Neural progenitor cell (in vitro differentiated cells): ENCODE results near the gene VWF. TPM values are rescaled to one million over a fixed set of nuclear protein-coding genes. Genes with fewer than 3 reads are reported as not detected.
A peak's percentile ranks its signal among the peaks of the same experiment; 100 is the strongest.

Experiments used
- DNase-seq: peaks from one replicate; pipeline ENCODE4 v3.0.0-alpha.2; 2016; ENCODE audit warnings: low spot score
- H2AFZ ChIP-seq: fragments of 200-600 bp; sonication (generic); replicated peaks from 2 replicates; pipeline ENCODE4 v1.6.1; 2016; ENCODE audit warnings: antibody characterized with exemption
- H3F3A ChIP-seq: fragments of 200-600 bp; sonication (generic); 2 replicates; pipeline ENCODE4 v1.6.1; 2016; ENCODE audit warnings: antibody characterized with exemption, low read depth
- H3K27ac ChIP-seq: fragments of 200-600 bp; sonication (generic); 2 replicates; pipeline ENCODE4 v1.5.1; 2016; ENCODE audit warnings: mild to moderate bottlenecking
- H3K27me3 ChIP-seq: fragments of 200-600 bp; sonication (generic); 2 replicates; pipeline ENCODE4 v1.6.1; 2016; ENCODE audit warnings: mild to moderate bottlenecking, moderate library complexity
- H3K36me3 ChIP-seq: fragments of 200-600 bp; sonication (generic); 2 replicates; pipeline ENCODE4 v1.5.1; 2016
- H3K4me1 ChIP-seq: fragments of 200-600 bp; sonication (generic); 2 replicates; pipeline ENCODE4 v1.6.1; 2016; ENCODE audit warnings: mixed run types
- H3K4me2 ChIP-seq: fragments of 200-600 bp; sonication (generic); 2 replicates; pipeline ENCODE4 v1.6.1; 2016
- H3K4me3 ChIP-seq: fragments of 200-600 bp; sonication (generic); 2 replicates; pipeline ENCODE4 v1.5.1; 2016
- H3K79me2 ChIP-seq: fragments of 200-600 bp; sonication (generic); 2 replicates; pipeline ENCODE4 v1.6.1; 2016; ENCODE audit warnings: low read depth
- H3K9ac ChIP-seq: fragments of 200-600 bp; sonication (generic); 2 replicates; pipeline ENCODE4 v1.6.1; 2016
- H3K9me3 ChIP-seq: fragments of 200-600 bp; sonication (generic); 2 replicates; pipeline ENCODE4 v1.5.1; 2016; ENCODE audit warnings: low read depth
- H4K20me1 ChIP-seq: fragments of 200-600 bp; sonication (generic); 2 replicates; pipeline ENCODE4 v1.6.1; 2016; ENCODE audit warnings: low read depth
- H3K27ac Mint-ChIP-seq: 3 replicates; pipeline ENCODE4 v1.8.0; 2021; ENCODE audit warnings: mixed read lengths
- H3K27me3 Mint-ChIP-seq: 2 replicates; pipeline ENCODE4 v1.8.0; 2022; ENCODE audit warnings: low read depth, mild to moderate bottlenecking, inconsistent platforms, moderate library complexity, mixed read lengths; ENCODE audit not compliant: insufficient read depth
- H3K36me3 Mint-ChIP-seq: 3 replicates; pipeline ENCODE4 v1.8.0; 2021; ENCODE audit warnings: mixed read lengths
- H3K4me1 Mint-ChIP-seq: 3 replicates; pipeline ENCODE4 v1.8.0; 2021; ENCODE audit warnings: mixed read lengths
- H3K4me3 Mint-ChIP-seq: 3 replicates; pipeline ENCODE4 v1.8.0; 2021; ENCODE audit warnings: mild to moderate bottlenecking, moderate library complexity, mixed read lengths
- H3K9me3 Mint-ChIP-seq: 3 replicates; pipeline ENCODE4 v1.8.0; 2020; ENCODE audit warnings: mixed read lengths
- EZH2 ChIP-seq: fragments of 200-600 bp; sonication (generic); IDR thresholded peaks from 2 replicates; pipeline ENCODE4 v1.6.1; 2017; ENCODE audit warnings: antibody characterized with exemption, mild to moderate bottlenecking, moderate library complexity
- EZH2phosphoT487 ChIP-seq: fragments of 200-600 bp; sonication (generic); IDR thresholded peaks from 2 replicates; pipeline ENCODE4 v1.6.1; 2017; ENCODE audit warnings: antibody characterized with exemption
- total RNA-seq: library from RNA; depleted of rRNA; stranded (reverse); fragments of >200 nt; gene quantifications from 2 replicates; pipeline ENCODE4 v1.2.3, GENCODE V29; 2015; ENCODE audit warnings: low replicate concordance
- TF ChIP-seq, protein P1 (sequence below): fragments of 200-600 bp; sonication (generic); IDR thresholded peaks from 2 replicates; pipeline ENCODE4 v1.5.1; 2017; ENCODE audit warnings: antibody characterized with exemption, mild to moderate bottlenecking

VWF gene
- total RNA-seq, 1 donor from 2014 or later = 8.0 TPM

GRCh38 chr12:6082613-6083012 is 41.9 kb downstream of the VWF start:
- Histone ChIP-seq H2AFZ (no peak overlapping the region), H4K20me1 (no peaks in the 10 kb centered on the region), H3K4me3 (no peak overlapping the region), H3K9ac (no peak overlapping the region), H3K27me3 (no peaks in the 10 kb centered on the region), H3K79me2 (no peaks in the 10 kb centered on the region), H3K4me2 (no peak overlapping the region), H3K36me3 (no peaks in the 10 kb centered on the region), H3F3A (peaks cover 27% of the 10 kb centered on the region), H3K4me1 (peaks cover 23% of the 10 kb centered on the region), H3K27ac (no peak overlapping the region), H3K9me3 (no peaks in the 10 kb centered on the region)
- no peak overlapping the region for H3K27ac Mint-ChIP-seq
- H3K4me3 Mint-ChIP-seq = no peak overlapping the region
- no peaks in the 10 kb centered on the region for H3K9me3 Mint-ChIP-seq
- TF ChIP-seq, protein P1, sequence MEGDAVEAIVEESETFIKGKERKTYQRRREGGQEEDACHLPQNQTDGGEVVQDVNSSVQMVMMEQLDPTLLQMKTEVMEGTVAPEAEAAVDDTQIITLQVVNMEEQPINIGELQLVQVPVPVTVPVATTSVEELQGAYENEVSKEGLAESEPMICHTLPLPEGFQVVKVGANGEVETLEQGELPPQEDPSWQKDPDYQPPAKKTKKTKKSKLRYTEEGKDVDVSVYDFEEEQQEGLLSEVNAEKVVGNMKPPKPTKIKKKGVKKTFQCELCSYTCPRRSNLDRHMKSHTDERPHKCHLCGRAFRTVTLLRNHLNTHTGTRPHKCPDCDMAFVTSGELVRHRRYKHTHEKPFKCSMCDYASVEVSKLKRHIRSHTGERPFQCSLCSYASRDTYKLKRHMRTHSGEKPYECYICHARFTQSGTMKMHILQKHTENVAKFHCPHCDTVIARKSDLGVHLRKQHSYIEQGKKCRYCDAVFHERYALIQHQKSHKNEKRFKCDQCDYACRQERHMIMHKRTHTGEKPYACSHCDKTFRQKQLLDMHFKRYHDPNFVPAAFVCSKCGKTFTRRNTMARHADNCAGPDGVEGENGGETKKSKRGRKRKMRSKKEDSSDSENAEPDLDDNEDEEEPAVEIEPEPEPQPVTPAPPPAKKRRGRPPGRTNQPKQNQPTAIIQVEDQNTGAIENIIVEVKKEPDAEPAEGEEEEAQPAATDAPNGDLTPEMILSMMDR = no peak
- TF ChIP-seq EZH2 (no peak), EZH2phosphoT487 (no peak)
- H3K4me1 Mint-ChIP-seq = peaks cover 52% of the 10 kb centered on the region
- no peak for DNase-seq
- H3K36me3 Mint-ChIP-seq = no peaks in the 10 kb centered on the region
- H3K27me3 Mint-ChIP-seq = peaks cover 7% of the 10 kb centered on the region

GRCh38 chr12:6080149-6081045 is 44.1 kb downstream of the VWF start:
- no peaks in the 10 kb centered on the region for H4K20me1 ChIP-seq
- H3K4me3 ChIP-seq = no peak overlapping the region
- Mint-ChIP-seq H3K9me3 (no peaks in the 10 kb centered on the region), H3K27ac (peak overlapping the region; percentile 87), H3K4me1 (peaks cover 50% of the 10 kb centered on the region), H3K27me3 (peaks cover 11% of the 10 kb centered on the region), H3K4me3 (no peak overlapping the region), H3K36me3 (no peaks in the 10 kb centered on the region)
- no peaks in the 10 kb centered on the region for H3K27me3 ChIP-seq
- TF ChIP-seq EZH2phosphoT487 (no peak), EZH2 (no peak)
- TF ChIP-seq, protein P1 = no peak
- H3F3A ChIP-seq = peaks cover 22% of the 10 kb centered on the region
- H3K9me3 ChIP-seq = no peaks in the 10 kb centered on the region
- DNase-seq = no peak
- H2AFZ ChIP-seq = no peak overlapping the region
- no peak overlapping the region for H3K9ac ChIP-seq
- H3K4me1 ChIP-seq = peaks cover 19% of the 10 kb centered on the region
- no peak overlapping the region for H3K4me2 ChIP-seq
- no peaks in the 10 kb centered on the region for H3K36me3 ChIP-seq
- H3K79me2 ChIP-seq = no peaks in the 10 kb centered on the region
- H3K27ac ChIP-seq = no peak overlapping the region

DNA sequence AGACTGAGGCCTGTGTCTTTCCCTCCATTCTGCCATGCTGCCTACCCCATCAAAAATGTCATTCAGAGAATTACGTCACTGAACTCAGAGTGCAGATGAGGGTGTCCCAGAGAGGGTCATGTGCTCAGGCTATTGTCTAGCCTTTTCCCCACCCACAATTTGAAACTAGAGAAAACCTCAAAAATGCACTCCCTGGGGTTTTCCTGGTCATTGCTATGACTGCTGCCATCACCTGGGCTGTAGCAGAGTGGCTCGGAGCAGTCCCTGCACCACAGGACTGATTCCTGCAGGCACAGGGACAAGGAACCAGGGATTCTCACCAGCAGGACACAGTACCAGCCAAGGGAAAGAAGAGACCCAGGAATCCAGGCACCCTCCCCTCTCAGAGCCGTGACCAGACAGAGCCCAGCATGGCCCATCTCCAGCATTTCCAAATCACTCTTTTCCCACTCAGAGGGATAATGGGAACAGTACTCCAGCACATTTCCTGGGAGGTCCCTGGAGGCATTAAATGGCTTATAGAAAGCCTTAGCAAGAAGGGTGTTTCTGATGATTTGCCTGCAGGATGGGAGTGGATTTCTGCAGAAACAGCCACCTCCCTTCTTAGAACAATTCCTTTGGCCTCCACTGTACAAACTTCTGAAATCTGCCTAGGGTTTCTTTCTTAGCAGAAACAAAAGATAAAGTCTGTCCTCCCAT is 45.9 kb downstream of the VWF start:
- H3K4me3 Mint-ChIP-seq = no peak overlapping the region
- no peaks in the 10 kb centered on the region for H3K36me3 Mint-ChIP-seq
- Histone ChIP-seq H2AFZ (no peak overlapping the region), H3K4me2 (no peak overlapping the region), H3K36me3 (no peaks in the 10 kb centered on the region), H3K4me3 (no peak overlapping the region), H3K9ac (no peak overlapping the region), H3K9me3 (no peaks in the 10 kb centered on the region), H3K27ac (no peak overlapping the region), H3F3A (peaks cover 4% of the 10 kb centered on the region), H3K4me1 (peaks cover 11% of the 10 kb centered on the region), H4K20me1 (no peaks in the 10 kb centered on the region), H3K79me2 (no peaks in the 10 kb centered on the region), H3K27me3 (no peaks in the 10 kb centered on the region)
- H3K27ac Mint-ChIP-seq = peak overlapping the region; percentile 88
- H3K4me1 Mint-ChIP-seq = peaks cover 47% of the 10 kb centered on the region
- no peak for TF ChIP-seq EZH2phosphoT487
- TF ChIP-seq, protein P1 = no peak
- TF ChIP-seq EZH2 = no peak
- peaks cover 11% of the 10 kb centered on the region for H3K27me3 Mint-ChIP-seq
- no peak for DNase-seq
- no peaks in the 10 kb centered on the region for H3K9me3 Mint-ChIP-seq
